C1 segment of cervical spinal cord (tissue), 14 donors: ENCODE data around the gene CHI3L1.
"Not testable (repeated sequence)": the region's sequence is repeated elsewhere in the genome, so short reads cannot be mapped to it uniquely, and the experiment has no call there.

Experiments used
- DNase-seq, 14 donors: peaks; one replicate each; lab custom pipeline; 2025; lab: John Stamatoyannopoulos, UW

The CHI3L1 gene

GRCh38 chr1:203186446-203187303 lies at the start of gene CHI3L1:
Gene CHI3L1 (minus strand): TSS chr1:203186704. CDS start chr1:203186623, 81 bp downstream.
- DNase-seq: peak in 8 of 14 donors; percentile 27 to 82 (median 56)

GRCh38 chr1:203234901-203235300 lies 48.4 kb upstream of the CHI3L1 start:
- not testable (repeated sequence) for DNase-seq

GRCh38 chr1:203229471-203230135 lies 43.1 kb upstream of the CHI3L1 start, which contains the start of gene CHIT1:
Gene CHIT1 (minus strand): TSS chr1:203229673. CDS start chr1:203229636, 37 bp downstream.
- no peak for DNase-seq

- DNase-seq: no peak
These were observed 42.2 kb upstream of the CHI3L1 start for GRCh38 chr1:203228670-203229069.

- DNase-seq: no peak
These were observed 41.0 kb upstream of the CHI3L1 start for GRCh38 chr1:203227371-203228083.

- no peak for DNase-seq
These were observed 38.6 kb upstream of the CHI3L1 start for GRCh38 chr1:203225071-203225470.

GRCh38 chr1:203223012-203223775 lies 36.7 kb upstream of the CHI3L1 start:
- no peak for DNase-seq

- no peak for DNase-seq
These were observed 33.4 kb upstream of the CHI3L1 start for GRCh38 chr1:203219934-203220333.

- DNase-seq: peak in 1 of 14 donors; percentile 32
These were observed 32.7 kb upstream of the CHI3L1 start for GRCh38 chr1:203219171-203219570.

- DNase-seq: no peak
These were observed 31.2 kb upstream of the CHI3L1 start for GRCh38 chr1:203217668-203218067.

- peak in 1 of 14 donors; percentile 57 for DNase-seq
These were observed 30.7 kb upstream of the CHI3L1 start for GRCh38 chr1:203217139-203217655.

GRCh38 chr1:203216274-203217138 lies 30.0 kb upstream of the CHI3L1 start:
- peak in 10 of 14 donors; percentile 9 to 75 (median 38) for DNase-seq

- DNase-seq: peak in 1 of 14 donors; percentile 39
These were observed 29.1 kb upstream of the CHI3L1 start for GRCh38 chr1:203215573-203215972.

- DNase-seq: peak in 1 of 14 donors; percentile 23
These were observed 28.4 kb upstream of the CHI3L1 start for GRCh38 chr1:203214871-203215270.

GRCh38 chr1:203213126-203213525 lies 26.6 kb upstream of the CHI3L1 start:
- DNase-seq: no peak

GRCh38 chr1:203211812-203212211 lies 25.3 kb upstream of the CHI3L1 start:
- DNase-seq: no peak

GRCh38 chr1:203210988-203211387 lies 24.5 kb upstream of the CHI3L1 start:
- no peak for DNase-seq

GRCh38 chr1:203210350-203210749 lies 23.8 kb upstream of the CHI3L1 start:
- DNase-seq: no peak

- DNase-seq: no peak
These were observed 21.7 kb upstream of the CHI3L1 start for GRCh38 chr1:203208181-203208580.

- peak in 1 of 14 donors; percentile 25 for DNase-seq
These were observed 21.2 kb upstream of the CHI3L1 start for GRCh38 chr1:203207751-203208150.
